Trophoblast cell (in vitro differentiated cells and primary cell): Measurements from ENCODE around the gene PTPN22.

ENCODE experiments used
- DNase-seq, 2 donors: peaks; one replicate each; pipeline ENCODE4 v3.0.0-alpha.2; 2016
- H2AFZ ChIP-seq: 2 replicates; pipeline ENCODE4 v1.6.1; 2013; ENCODE audit warnings: low read length, moderate library complexity, mild to moderate bottlenecking; ENCODE audit not compliant: insufficient read depth, poor library complexity
- H2AK5ac ChIP-seq: 2 replicates; pipeline ENCODE4 v1.6.1; 2013; ENCODE audit warnings: mild to moderate bottlenecking, low read length
- H2BK120ac ChIP-seq: 2 replicates; pipeline ENCODE4 v1.6.1; 2013; ENCODE audit warnings: low read length, mild to moderate bottlenecking, moderate library complexity; ENCODE audit not compliant: insufficient read depth, poor library complexity
- H2BK12ac ChIP-seq: 2 replicates; pipeline ENCODE4 v1.6.1; 2013; ENCODE audit warnings: mild to moderate bottlenecking, low read length, moderate library complexity
- H2BK5ac ChIP-seq: 2 replicates; pipeline ENCODE4 v1.6.1; 2013; ENCODE audit warnings: low read length, low read depth, moderate library complexity, mild to moderate bottlenecking; ENCODE audit not compliant: poor library complexity
- H3K14ac ChIP-seq: 2 replicates; pipeline ENCODE4 v1.6.1; 2013; ENCODE audit warnings: mild to moderate bottlenecking, low read length
- H3K18ac ChIP-seq: 2 replicates; pipeline ENCODE4 v1.6.1; 2013; ENCODE audit warnings: mild to moderate bottlenecking, low read length
- H3K23ac ChIP-seq: 2 replicates; pipeline ENCODE4 v1.6.1; 2013; ENCODE audit warnings: low read length
- H3K27ac ChIP-seq: 2 replicates; pipeline ENCODE4 v1.5.1; 2013; ENCODE audit warnings: low read depth, mild to moderate bottlenecking, inconsistent platforms, low read length, moderate library complexity
- H3K27me3 ChIP-seq: 2 replicates; pipeline ENCODE4 v1.6.1; 2013; ENCODE audit warnings: inconsistent platforms, mild to moderate bottlenecking, low read length, moderate library complexity; ENCODE audit not compliant: insufficient read depth
- H3K36me3 ChIP-seq, 2 experiments: 1 replicate in 1 of 2; 2 replicates in 1 of 2; pipeline ENCODE4 v1.6.1; 2013; ENCODE audit warnings: low read length in 2 of 2, mild to moderate bottlenecking in 2 of 2, moderate library complexity in 1 of 2; ENCODE audit not compliant: insufficient read depth in 2 of 2, control insufficient read depth in 1 of 2
- H3K4ac ChIP-seq: 2 replicates; pipeline ENCODE4 v1.6.1; 2013; ENCODE audit warnings: low read depth, mild to moderate bottlenecking, low read length, moderate library complexity
- H3K4me1 ChIP-seq, 2 experiments: 1 replicate in 1 of 2; 2 replicates in 1 of 2; pipeline ENCODE4 v1.6.1; 2013; ENCODE audit warnings: low read length in 2 of 2, mild to moderate bottlenecking in 2 of 2, moderate library complexity in 1 of 2; ENCODE audit not compliant: insufficient read depth in 2 of 2, control insufficient read depth in 1 of 2
- H3K4me2 ChIP-seq: 2 replicates; pipeline ENCODE4 v1.6.1; 2013; ENCODE audit warnings: inconsistent platforms, mild to moderate bottlenecking, low read length, moderate library complexity
- H3K4me3 ChIP-seq: 2 replicates; pipeline ENCODE4 v1.5.1; 2013; ENCODE audit warnings: mild to moderate bottlenecking, low read depth, low read length, inconsistent platforms
- H3K79me1 ChIP-seq: one replicate; pipeline ENCODE4 v1.6.1; 2013; ENCODE audit warnings: low read length
- H3K79me2 ChIP-seq: 2 replicates; pipeline ENCODE4 v1.6.1; 2013; ENCODE audit warnings: low read length, mild to moderate bottlenecking; ENCODE audit not compliant: control insufficient read depth, insufficient read depth, poor library complexity
- H3K9ac ChIP-seq: 2 replicates; pipeline ENCODE4 v1.6.1; 2013; ENCODE audit warnings: mild to moderate bottlenecking, low read length
- H3K9me3 ChIP-seq: 2 replicates; pipeline ENCODE4 v1.6.1; 2013; ENCODE audit warnings: low read depth, mild to moderate bottlenecking, control low read depth, inconsistent platforms, low read length; ENCODE audit not compliant: insufficient read depth
- H4K12ac ChIP-seq: 2 replicates; pipeline ENCODE4 v1.6.1; 2013; ENCODE audit warnings: low read depth, mild to moderate bottlenecking, low read length, moderate library complexity
- H4K8ac ChIP-seq: 2 replicates; pipeline ENCODE4 v1.6.1; 2013; ENCODE audit warnings: low read depth, mild to moderate bottlenecking, low read length, moderate library complexity
- H4K91ac ChIP-seq: one replicate; pipeline ENCODE4 v1.6.1; 2013; ENCODE audit warnings: low read depth, mild to moderate bottlenecking, low read length, moderate library complexity
- WGBS: extraction: QIAGEN DNeasy Blood & Tissue Kit; methylation state at CpG from one replicate; pipeline ENCODE4 v1.1.7; 2013; ENCODE audit warnings: missing lambda C conversion rate; ENCODE audit not compliant: insufficient read length, insufficient coverage; ENCODE audit errors: extremely low coverage; 5-methylcytosine and 5-hydroxymethylcytosine counted together

PTPN22 gene

GRCh38 chr1:113804421-113805255, 66.9 kb downstream of the PTPN22 start:
- H3K27ac ChIP-seq, result no peak overlapping the region
- no peak overlapping the region for H3K18ac ChIP-seq
- peaks cover 1% of the 10 kb centered on the region for H3K79me2 ChIP-seq
- peaks cover 2 to 3% of the 10 kb centered on the region in 2 experiments for H3K4me1 ChIP-seq
- no peak overlapping the region for H2AK5ac ChIP-seq
- H2AFZ ChIP-seq, result no peak overlapping the region
- H2BK5ac ChIP-seq, result no peak overlapping the region
- no peaks in the 10 kb centered on the region for H3K9me3 ChIP-seq
- no peaks in the 10 kb centered on the region for H3K79me1 ChIP-seq
- no peak overlapping the region for H3K9ac ChIP-seq
- H4K12ac ChIP-seq, result no peak overlapping the region
- no peak overlapping the region for H2BK12ac ChIP-seq
- H3K14ac ChIP-seq, result no peak overlapping the region
- H3K27me3 ChIP-seq, result no peaks in the 10 kb centered on the region
- no CpG with 5 or more reads among the region's 8 CpGs for WGBS
- no peak overlapping the region for H4K91ac ChIP-seq
- peaks cover 0 to 2% of the 10 kb centered on the region in 2 experiments for H3K36me3 ChIP-seq
- no peak overlapping the region for H4K8ac ChIP-seq
- no peak overlapping the region for H3K4ac ChIP-seq
- H2BK120ac ChIP-seq, result no peak overlapping the region
- no peak overlapping the region for H3K4me3 ChIP-seq
- H3K23ac ChIP-seq, result no peak overlapping the region
- peak; percentile 13 to 81 for DNase-seq
- no peak overlapping the region for H3K4me2 ChIP-seq

DNA sequence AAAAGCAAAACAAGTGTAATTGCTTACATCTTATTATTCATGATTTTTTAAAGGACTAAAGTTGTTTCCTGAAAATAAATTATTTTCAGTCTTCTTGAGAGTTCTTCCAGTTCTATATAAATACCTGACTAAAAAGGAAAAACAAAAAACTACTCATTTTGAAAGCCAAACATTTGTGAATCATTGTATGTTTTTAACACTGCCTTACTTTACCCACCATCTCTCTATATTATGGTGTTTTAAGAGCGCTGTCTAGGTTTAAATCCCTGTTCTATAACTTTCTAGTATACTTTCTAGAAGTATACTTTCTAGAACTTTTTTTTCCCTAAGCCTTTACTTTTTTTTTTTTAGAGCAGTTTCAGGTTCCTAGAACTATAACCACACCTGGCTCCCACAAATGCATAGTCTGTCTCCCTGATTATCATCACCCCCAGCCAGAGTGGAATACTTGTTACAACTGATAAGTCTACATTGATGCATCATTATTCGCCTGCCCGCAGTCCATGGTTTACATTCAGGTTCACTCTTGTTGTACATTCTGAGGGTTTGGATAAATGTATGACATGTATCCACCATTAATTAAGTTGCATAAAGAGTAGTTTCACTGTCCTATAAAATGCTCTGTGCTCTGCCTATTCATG, 69.0 kb downstream of the PTPN22 start:
- no peak for DNase-seq
- no peaks in the 10 kb centered on the region for H3K9me3 ChIP-seq
- H3K9ac ChIP-seq, result no peak overlapping the region
- no peak overlapping the region for H4K12ac ChIP-seq
- no peak overlapping the region for H3K4ac ChIP-seq
- no peak overlapping the region for H2BK5ac ChIP-seq
- H4K8ac ChIP-seq, result no peak overlapping the region
- no peak overlapping the region for H3K4me3 ChIP-seq
- H3K4me1 ChIP-seq, result peaks cover 2 to 3% of the 10 kb centered on the region in 2 experiments
- WGBS, result no CpG with 5 or more reads among the region's 3 CpGs
- H3K79me1 ChIP-seq, result no peaks in the 10 kb centered on the region
- no peak overlapping the region for H3K23ac ChIP-seq
- H3K36me3 ChIP-seq, result peaks cover 0 to 2% of the 10 kb centered on the region in 2 experiments
- H2AK5ac ChIP-seq, result no peak overlapping the region
- no peak overlapping the region for H2BK120ac ChIP-seq
- no peaks in the 10 kb centered on the region for H3K27me3 ChIP-seq
- H3K4me2 ChIP-seq, result no peak overlapping the region
- no peaks in the 10 kb centered on the region for H3K79me2 ChIP-seq
- H3K14ac ChIP-seq, result no peak overlapping the region
- no peak overlapping the region for H2BK12ac ChIP-seq
- no peak overlapping the region for H4K91ac ChIP-seq
- H3K18ac ChIP-seq, result no peak overlapping the region
- no peak overlapping the region for H3K27ac ChIP-seq
- no peak overlapping the region for H2AFZ ChIP-seq

DNA sequence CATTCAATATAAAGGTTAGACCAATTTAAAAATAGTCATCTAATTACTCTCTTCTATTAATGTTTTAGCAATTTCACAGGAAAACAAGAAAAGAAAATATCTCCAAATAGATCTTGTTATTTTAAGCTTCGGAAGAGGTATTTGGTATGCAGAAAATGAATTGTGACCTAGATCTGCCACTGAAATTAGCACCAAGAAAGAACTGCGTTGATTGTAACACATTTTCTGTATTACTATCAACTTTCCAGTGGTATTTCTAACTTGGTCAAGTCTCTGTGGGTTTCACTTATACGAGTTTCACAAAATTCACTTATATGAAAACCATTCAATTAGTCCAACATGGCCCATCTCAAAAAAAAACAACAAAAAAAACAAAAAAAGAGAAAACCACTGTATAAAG, 71.0 kb downstream of the PTPN22 start:
- no CpG with 5 or more reads among the region's 3 CpGs for WGBS
- no peak overlapping the region for H3K4me3 ChIP-seq
- H2AK5ac ChIP-seq, result no peak overlapping the region
- no peaks in the 10 kb centered on the region for H3K9me3 ChIP-seq
- H2BK12ac ChIP-seq, result no peak overlapping the region
- no peaks in the 10 kb centered on the region for H3K27me3 ChIP-seq
- H3K9ac ChIP-seq, result no peak overlapping the region
- H2BK120ac ChIP-seq, result no peak overlapping the region
- H3K14ac ChIP-seq, result no peak overlapping the region
- no peak overlapping the region for H3K18ac ChIP-seq
- no peaks in the 10 kb centered on the region for H3K79me1 ChIP-seq
- no peak overlapping the region for H4K8ac ChIP-seq
- H3K4me2 ChIP-seq, result no peak overlapping the region
- peak in 1 of 2 donors; percentile 33 for DNase-seq
- H2AFZ ChIP-seq, result no peak overlapping the region
- H2BK5ac ChIP-seq, result no peak overlapping the region
- no peak overlapping the region for H3K4ac ChIP-seq
- H4K91ac ChIP-seq, result no peak overlapping the region
- H3K23ac ChIP-seq, result no peak overlapping the region
- H3K79me2 ChIP-seq, result no peaks in the 10 kb centered on the region
- no peak overlapping the region for H3K27ac ChIP-seq
- peaks cover 2 to 3% of the 10 kb centered on the region in 2 experiments for H3K4me1 ChIP-seq
- H4K12ac ChIP-seq, result no peak overlapping the region
- no peaks in the 10 kb centered on the region for H3K36me3 ChIP-seq

DNA sequence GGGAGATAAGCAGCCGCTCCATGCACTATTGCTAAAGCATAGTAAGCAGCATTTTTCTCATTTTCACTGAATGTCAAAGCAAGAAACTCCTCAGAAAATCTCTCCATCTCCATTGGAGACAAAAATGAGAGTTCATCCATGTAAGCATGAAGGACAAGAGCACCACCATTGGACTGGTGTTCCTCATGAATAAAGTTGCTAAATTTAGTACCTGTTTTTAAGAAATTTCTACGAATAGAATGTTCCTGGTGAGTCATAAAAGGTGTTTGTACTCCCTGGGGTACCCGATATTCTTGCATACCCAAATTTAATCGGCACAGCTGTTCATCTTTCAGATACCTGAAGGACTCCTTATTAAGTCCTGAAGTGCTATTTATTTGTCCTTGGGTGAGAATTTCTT, 74.0 kb downstream of the PTPN22 start:
- Histone ChIP-seq H3K27me3 (no peaks in the 10 kb centered on the region), H3K79me2 (no peaks in the 10 kb centered on the region), H2BK12ac (no peak overlapping the region), H3K23ac (no peak overlapping the region), H2AFZ (no peak overlapping the region), H3K79me1 (no peaks in the 10 kb centered on the region), H3K9ac (no peak overlapping the region), H2BK5ac (no peak overlapping the region), H4K8ac (no peak overlapping the region), H3K4me3 (no peak overlapping the region), H3K9me3 (no peaks in the 10 kb centered on the region), H2AK5ac (no peak overlapping the region), H3K4me2 (no peak overlapping the region), H3K14ac (no peak overlapping the region), H3K27ac (no peak overlapping the region), H3K18ac (no peak overlapping the region), H4K12ac (no peak overlapping the region), H3K4me1 (no peaks in the 10 kb centered on the region), H3K36me3 (no peaks in the 10 kb centered on the region), H2BK120ac (no peak overlapping the region), H4K91ac (no peak overlapping the region), H3K4ac (no peak overlapping the region)
- peak in 1 of 2 donors; percentile 9 for DNase-seq
- WGBS, result no CpG with 5 or more reads among the region's 4 CpGs
